Right hindlimb (tissue), 1 donor: ENCODE results near the gene POLR1G.
"Not testable (repeated sequence)": the region's sequence is repeated elsewhere in the genome, so short reads cannot be mapped to it uniquely, and the experiment has no call there.

Experiments
- DNase-seq: peaks from one replicate; pipeline ENCODE4 v3.0.0-alpha.2; 2018

The POLR1G gene

DNA sequence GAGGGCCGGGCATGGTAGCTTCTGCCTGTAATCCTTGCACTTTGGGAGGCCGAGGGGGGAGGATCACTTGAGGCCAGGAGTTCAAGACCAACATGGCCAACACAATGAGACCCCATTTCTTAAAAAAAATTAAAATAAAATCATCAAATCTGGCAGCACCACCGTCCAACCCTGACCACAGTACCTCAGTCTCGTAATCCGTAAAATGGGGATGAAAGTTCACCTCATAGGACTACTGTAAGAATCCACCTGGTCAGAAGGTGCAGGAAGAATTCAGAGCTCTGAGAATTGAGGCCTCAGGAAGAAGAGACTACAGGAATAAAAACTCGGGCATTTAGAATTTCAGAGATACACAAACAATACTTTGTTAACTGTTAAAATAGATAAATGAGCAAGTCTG, 4.6 kb upstream of the POLR1G start:
- DNase-seq, result no peak

DNA sequence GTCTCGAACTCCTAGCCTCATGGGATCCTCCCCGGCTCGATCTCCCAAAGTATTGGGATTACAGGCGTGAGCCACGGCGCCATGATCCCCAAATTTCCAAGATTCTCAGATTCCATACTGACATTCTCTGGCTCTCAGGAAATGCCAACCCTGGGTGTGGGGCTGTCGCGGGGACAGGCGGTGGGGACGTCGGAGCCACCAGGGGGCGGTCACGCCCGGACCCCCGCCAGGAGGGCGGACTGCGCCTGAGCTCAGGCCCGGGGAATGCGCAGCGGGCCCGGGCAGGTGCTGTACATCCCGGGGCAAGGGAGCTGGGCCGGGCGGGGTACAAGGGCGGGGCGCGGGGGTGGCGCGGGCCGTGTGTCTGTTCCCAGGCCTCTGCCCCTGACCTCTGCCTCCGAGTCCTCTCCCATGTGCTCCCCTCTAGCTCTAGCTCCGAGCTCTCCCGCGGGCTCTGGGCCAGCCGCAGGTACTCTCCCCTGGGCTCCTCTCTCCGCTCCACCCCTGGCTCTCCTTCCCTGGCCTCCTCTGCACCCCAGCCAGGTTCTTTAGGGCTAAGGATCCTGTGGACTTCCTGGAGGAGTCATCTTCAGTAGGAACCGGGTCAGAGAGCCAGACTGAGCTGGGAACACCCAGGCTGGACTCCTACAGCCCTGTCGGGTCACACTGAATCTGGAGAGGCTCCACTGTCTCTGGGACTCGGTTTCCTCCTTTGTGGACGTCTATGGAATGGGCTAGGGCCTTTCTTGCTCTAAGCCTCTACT, 4.0 kb upstream of the POLR1G start:
- DNase-seq, result no peak

DNA sequence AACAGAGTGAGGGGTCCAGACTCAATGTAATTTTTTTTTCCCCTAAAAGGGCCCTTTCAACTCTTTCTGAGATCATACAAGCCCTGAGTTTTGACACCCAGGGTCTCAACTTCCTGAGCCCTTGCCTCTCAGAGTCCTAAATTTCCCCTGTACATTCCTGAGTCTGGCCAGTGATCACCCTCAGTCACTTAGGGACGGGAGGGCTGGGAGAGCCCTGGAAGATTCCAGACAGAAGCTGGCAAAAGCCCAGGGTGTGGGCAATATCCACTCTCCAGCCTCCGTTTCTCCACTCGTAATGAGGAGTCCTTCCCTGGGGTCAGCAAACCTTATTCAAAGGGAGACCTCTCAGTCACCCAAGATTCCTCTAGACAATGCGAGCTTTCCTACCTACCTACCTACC, 3.2 kb upstream of the POLR1G start:
- no peak for DNase-seq

GRCh38 chr19:45403781-45404556, 2.5 kb upstream of the POLR1G start:
- no peak for DNase-seq

GRCh38 chr19:45404557-45405434, 1.6 kb upstream of the POLR1G start, which contains the start of gene PPP1R13L:
Gene PPP1R13L (minus strand): TSS chr19:45405069. CDS start chr19:45398318, 6,751 bp downstream.
- no peak for DNase-seq

- DNase-seq, result peak; percentile 89
These were observed 814 bp upstream of the POLR1G start for GRCh38 chr19:45405435-45406225.

GRCh38 chr19:45407091-45407375, 589 bp downstream of the POLR1G start:
- DNase-seq, result no peak

- not testable (repeated sequence) for DNase-seq
These were observed 1.1 kb downstream of the POLR1G start for GRCh38 chr19:45407585-45407984.

- no peak for DNase-seq
These were observed 1.7 kb downstream of the POLR1G start for GRCh38 chr19:45408121-45408520.

GRCh38 chr19:45408830-45409556, 2.5 kb downstream of the POLR1G start:
- no peak for DNase-seq

- DNase-seq, result no peak
These were observed 3.1 kb downstream of the POLR1G start for GRCh38 chr19:45409557-45409920.

GRCh38 chr19:45410330-45410729, 3.9 kb downstream of the POLR1G start:
- not testable (repeated sequence) for DNase-seq

- no peak for DNase-seq
These were observed 7.1 kb downstream of the POLR1G start for GRCh38 chr19:45413497-45413896.

DNA sequence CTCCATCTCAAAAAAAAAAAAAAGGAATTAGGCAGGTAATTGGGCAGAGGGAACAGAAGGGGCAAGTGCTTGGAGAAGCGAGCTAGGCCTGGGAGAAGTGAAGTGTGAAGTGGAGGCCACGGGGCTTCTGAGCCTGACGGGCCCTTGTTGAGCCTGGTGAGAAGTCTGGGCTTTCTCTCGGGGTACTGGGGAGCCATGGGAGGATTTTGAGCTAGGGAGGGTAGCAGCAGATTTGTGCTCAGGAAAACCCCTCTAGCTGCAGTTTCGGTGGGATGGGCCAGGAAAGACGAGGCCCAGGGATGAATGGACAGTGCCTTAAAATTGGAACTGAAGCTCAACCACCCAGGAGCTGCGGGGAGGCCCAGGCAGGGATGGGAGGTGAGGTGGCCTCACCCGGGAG, 8.0 kb downstream of the POLR1G start:
- DNase-seq, result no peak

GRCh38 chr19:45417151-45417550, 10.7 kb downstream of the POLR1G start:
- DNase-seq, result no peak

DNA sequence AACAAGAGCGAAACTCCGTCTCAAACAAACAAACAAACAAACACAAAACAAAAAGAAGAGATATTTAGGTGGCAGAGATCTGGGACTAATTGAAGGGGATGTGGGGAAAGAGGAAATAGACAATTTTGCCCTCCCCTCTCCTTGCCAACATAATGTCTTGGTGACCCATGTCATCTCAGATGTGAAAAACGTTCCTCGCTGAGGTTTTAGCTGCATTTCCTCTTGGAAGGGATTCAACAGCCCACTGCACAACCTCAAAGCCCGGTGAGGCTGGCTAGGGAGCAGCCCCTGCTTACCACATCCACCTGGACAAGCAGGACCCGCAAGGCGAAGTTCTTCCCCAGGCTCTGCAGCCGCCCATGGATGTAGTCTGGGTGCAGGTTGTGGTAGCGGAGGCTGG, 12.4 kb downstream of the POLR1G start:
- no peak for DNase-seq

DNA sequence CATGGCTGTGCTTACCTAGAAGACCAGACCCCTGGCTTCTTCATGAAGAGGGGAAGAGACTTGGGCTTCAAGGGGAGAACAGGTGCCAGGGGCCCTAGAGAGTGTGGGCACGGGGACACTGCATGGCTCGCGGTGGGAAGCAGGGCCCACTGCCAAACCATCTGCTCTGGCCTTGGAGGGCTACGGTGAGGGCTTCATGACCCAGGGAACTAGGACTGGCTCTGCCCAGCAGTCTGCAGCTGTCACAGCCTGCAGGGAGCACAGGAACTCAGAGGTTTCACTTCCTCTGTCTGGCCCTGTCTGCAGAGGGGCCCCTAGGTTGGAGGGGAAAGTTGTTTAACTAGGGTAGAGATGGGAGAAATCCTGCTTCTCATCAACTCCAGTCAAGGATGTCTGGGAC, 13.0 kb downstream of the POLR1G start:
- no peak for DNase-seq

DNA sequence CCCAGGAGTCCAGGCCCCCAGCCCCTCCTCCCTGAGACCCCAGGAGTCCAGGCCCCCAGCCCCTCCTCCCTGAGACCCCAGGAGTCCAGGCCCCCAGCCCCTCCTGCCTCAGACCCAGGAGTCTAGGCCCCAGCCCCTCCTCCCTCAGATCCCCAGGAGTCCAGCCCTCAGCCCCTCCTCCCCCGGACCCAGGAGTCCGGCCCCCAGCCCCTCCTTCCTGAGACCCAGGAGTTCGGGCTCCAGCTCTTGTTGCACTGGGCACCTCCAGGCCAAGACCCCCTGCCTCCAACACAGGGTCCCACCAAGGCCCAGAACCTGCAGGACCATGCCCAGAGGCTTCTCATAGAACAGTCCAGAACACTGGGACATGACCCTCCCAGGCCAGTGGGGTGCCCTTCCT, 13.5 kb downstream of the POLR1G start:
- DNase-seq, result no peak

- no peak for DNase-seq
These were observed 13.9 kb downstream of the POLR1G start for GRCh38 chr19:45420356-45420755.

GRCh38 chr19:45420871-45421270, 14.4 kb downstream of the POLR1G start:
- DNase-seq, result no peak

- no peak for DNase-seq
These were observed 15.6 kb downstream of the POLR1G start for GRCh38 chr19:45421947-45422498.
